ENCODE results near the gene FAM3B.

Gene FAM3B

DNA sequence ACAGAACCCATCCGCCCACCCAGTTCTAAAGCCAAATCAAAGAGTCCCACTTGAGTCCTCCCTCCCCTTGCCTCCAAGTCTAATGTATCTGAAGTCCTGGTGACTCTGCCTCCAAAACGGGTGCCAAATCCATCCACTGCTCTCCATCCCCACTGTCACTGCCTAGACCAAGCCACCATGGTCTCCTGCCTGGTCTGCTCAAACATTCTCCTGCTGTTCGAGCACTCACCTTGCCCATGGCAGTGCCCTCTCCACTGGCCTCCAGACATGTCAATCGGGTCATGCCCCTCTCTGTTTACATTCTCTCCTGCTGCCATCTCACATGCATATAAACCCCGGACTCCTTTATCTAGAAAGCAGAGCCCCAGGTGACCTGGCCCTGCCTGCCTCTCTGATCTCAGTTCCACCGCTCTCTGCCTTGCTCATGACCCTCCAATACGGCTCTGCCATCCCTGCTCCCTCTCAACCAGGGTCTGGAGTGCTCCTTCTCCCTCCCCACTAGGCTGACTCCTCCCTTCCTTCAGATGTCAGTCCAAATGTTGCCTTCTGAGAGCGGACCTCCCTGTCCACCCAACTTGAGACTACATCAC, 77.4 kb downstream of the FAM3B start:
- DNase-seq (ENCODE audit: low read depth, low spot score), result no peak

- no peak for DNase-seq (ENCODE audit: low read depth, low spot score)
Observed at GRCh38 chr21:41396558-41397075, 80.0 kb downstream of the FAM3B start.

DNA sequence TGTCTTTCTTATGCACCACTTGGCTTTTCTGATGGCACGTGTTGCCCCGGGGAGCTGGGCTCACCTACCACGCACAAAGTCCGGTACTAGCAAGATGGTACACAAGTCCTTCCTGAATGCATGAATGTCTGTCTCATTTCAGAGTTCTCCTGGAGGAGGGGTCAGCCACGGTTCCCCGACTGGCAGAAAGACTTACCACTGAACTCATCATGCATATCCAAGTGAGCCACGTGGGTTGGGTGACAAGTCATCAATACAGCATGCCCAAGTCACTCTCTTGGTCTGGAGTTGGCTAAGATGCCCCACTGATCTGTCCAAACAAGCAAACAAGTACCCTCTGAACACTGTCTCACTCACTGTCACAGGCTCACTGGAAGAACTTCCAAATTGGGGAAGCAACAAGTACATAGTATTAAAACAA, 80.9 kb downstream of the FAM3B start:
- DNase-seq (ENCODE audit: low read depth, low spot score), result no peak

DNA sequence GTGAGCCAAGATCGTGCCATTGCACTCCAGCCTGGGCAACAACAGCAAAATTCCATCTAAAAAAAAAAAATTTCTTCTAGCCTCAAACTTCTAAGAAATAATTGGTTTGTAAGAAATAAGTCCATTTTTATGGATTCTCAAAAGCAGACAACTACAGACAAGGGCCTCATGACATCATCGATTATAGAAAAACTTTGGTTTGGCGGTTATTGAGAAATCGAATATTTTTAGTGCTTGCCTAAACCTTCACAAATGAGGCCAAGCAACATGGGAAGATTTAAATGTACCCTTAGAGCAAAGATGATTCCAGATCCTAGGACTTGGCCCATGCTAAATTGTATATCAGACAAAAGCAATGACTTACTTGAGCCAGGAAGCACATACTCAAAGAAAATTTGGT, 81.7 kb downstream of the FAM3B start:
- DNase-seq (ENCODE audit: low read depth, low spot score), result no peak

- DNase-seq (ENCODE audit: low read depth, low spot score), result no peak
Observed at GRCh38 chr21:41398831-41399230, 82.2 kb downstream of the FAM3B start.

GRCh38 chr21:41399246-41399800, 82.7 kb downstream of the FAM3B start:
- no peak for DNase-seq (ENCODE audit: low read depth, low spot score)

DNA sequence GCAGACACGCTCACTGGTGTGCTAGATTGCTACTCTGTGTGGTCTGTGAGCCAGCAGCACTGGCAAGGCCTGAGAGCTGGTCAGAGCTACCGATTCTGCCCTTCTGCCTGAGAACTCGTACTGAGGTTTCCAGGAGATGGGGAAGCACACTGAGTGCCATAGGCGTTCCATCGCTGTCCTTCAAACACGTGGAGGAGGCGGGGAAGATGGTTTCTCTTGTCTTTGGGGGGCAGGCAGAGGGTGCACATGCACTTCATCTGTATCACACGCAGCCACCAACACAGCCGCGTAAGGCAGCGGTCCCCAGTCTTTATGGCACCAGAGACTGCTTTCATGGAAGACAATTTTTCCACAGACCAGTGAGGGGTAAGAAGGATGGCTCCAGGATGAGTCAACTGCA, 85.6 kb downstream of the FAM3B start:
- no peak for DNase-seq (ENCODE audit: low read depth, low spot score)

GRCh38 chr21:41402796-41403195, 86.2 kb downstream of the FAM3B start:
- DNase-seq (ENCODE audit: low read depth, low spot score), result no peak

DNA sequence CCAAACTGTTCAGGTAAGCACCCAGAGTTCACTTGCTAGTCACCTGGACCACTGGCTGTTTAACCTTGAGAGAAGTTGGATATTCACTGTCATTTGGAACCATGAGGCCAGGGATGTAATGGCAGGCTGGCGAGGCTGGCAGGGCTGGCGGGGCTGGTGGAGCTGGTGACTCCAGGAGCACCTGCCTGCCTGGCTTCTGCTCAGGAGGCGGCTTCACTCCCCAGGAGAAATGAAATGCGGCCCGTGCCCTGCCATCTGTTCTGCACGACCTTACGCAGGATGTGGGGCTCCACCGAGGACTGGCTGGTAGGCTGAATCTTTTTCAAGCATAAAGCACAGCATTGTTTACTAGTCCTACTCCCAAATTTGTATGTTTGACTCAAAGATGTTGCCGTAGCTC, 86.7 kb downstream of the FAM3B start:
- DNase-seq (ENCODE audit: low read depth, low spot score), result no peak

DNA sequence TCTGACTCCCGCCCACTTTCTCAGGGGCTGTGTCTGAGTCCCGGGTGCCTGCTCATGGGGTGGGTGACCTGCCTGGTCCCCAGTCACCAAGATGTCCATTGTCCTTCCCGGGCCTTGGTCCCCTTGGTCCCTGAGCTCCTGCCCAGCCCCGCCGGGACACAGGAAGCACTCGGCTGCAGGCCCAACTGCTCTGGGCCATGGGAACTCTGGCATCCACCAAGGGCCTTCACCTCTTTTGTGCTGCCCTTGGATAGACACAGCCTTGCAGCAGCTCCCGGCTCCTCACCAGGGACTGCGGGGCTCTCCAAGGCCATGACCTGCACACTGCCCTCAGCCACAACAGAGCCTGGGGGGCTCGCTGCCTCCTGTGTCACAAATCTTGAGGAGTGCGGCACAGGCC, 87.4 kb downstream of the FAM3B start:
- DNase-seq (ENCODE audit: low read depth, low spot score), result no peak

GRCh38 chr21:41405321-41405720, 88.7 kb downstream of the FAM3B start:
- DNase-seq (ENCODE audit: low read depth, low spot score), result no peak

DNA sequence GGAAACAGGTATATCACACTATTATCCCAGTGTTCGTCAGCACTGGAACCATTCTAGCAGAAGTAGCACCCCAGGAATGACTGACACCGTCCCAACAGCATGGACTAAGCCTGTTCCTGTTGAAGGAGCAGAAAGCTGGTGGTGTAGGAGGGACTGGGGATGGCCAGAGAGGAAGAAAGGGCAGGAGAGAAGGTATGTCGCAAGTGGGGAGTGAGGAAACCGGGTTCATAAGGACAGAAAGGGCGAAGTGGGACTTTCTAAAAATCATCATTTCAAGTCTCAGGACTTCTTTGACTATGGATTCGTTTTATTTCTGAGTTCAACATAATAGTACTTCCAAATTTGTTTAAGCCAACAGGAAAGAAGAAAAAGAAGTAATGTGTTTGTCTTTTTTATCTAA, 89.7 kb downstream of the FAM3B start:
- DNase-seq (ENCODE audit: low read depth, low spot score), result no peak

Data from smooth muscle cell of the brain vasculature (primary cell).